ENCODE measurements around the gene OR10G3.
A peak's percentile ranks its signal among the peaks of the same experiment; 100 is the strongest.

Gene OR10G3

GRCh38 chr14:21534576-21534975 is 45.3 kb downstream of the OR10G3 start:
- H3K4me3 ChIP-seq (ENCODE audit: low read depth, low read length) = no peak overlapping the region
- TF ChIP-seq CTCF (IDR thresholded peaks at IDR 0.05; ENCODE audit: low read depth, low read length) = no peak

- H3K4me3 ChIP-seq (ENCODE audit: low read depth, low read length) = no peak overlapping the region
Measured at GRCh38 chr14:21533294-21533693, 46.6 kb downstream of the OR10G3 start.

GRCh38 chr14:21529515-21529914 is 50.4 kb downstream of the OR10G3 start:
- H3K4me3 ChIP-seq (ENCODE audit: low read depth, low read length) = no peak overlapping the region
- no peak for TF ChIP-seq CTCF (IDR thresholded peaks at IDR 0.05; ENCODE audit: low read depth, low read length)

More at GRCh38 chr14:21533294-21533693, 46.6 kb downstream of the OR10G3 start:
- TF ChIP-seq CTCF (IDR thresholded peaks at IDR 0.05; ENCODE audit: low read depth, low read length) = no peak

GRCh38 chr14:21528381-21529348 is 51.2 kb downstream of the OR10G3 start:
- no peak overlapping the region for H3K4me3 ChIP-seq (ENCODE audit: low read depth, low read length)
- no peak for TF ChIP-seq CTCF (IDR thresholded peaks at IDR 0.05; ENCODE audit: low read depth, low read length)

- no peak for TF ChIP-seq CTCF (IDR thresholded peaks at IDR 0.05; ENCODE audit: low read depth, low read length)
- no peak overlapping the region for H3K4me3 ChIP-seq (ENCODE audit: low read depth, low read length)
Measured at GRCh38 chr14:21527318-21527679, 52.6 kb downstream of the OR10G3 start.

GRCh38 chr14:21526672-21527317 is 53.1 kb downstream of the OR10G3 start:
- H3K4me3 ChIP-seq (ENCODE audit: low read depth, low read length) = peak overlapping the region; percentile 66
- no peak for TF ChIP-seq CTCF (IDR thresholded peaks at IDR 0.05; ENCODE audit: low read depth, low read length)
